Astrocyte (in vitro differentiated cells and primary cell): ENCODE data around the gene PBRM1. TPM values are rescaled to one million over a fixed set of nuclear protein-coding genes. Genes with fewer than 3 reads are reported as not detected.

Experiments
- DNase-seq: peaks from one replicate; pipeline ENCODE4 v3.0.0-alpha.2; 2010; ENCODE audit warnings: low read depth
- FAIRE-seq: peaks from 2 replicates; lab custom pipeline; 2011; peaks lifted over from hg19 to GRCh38; lab: Jason Lieb, UNC
- H2AFZ ChIP-seq: 2 replicates; pipeline ENCODE4 v1.6.0; 2012; ENCODE audit warnings: low read depth, low read length, inconsistent platforms
- H3K27ac ChIP-seq: 2 replicates; pipeline ENCODE4 v1.5.1; 2011; ENCODE audit warnings: low read depth, low read length, inconsistent platforms
- H3K27me3 ChIP-seq: 2 replicates; pipeline ENCODE4 v1.6.0; 2011; ENCODE audit warnings: low read length, inconsistent platforms; ENCODE audit not compliant: insufficient read depth
- H3K36me3 ChIP-seq: 2 replicates; pipeline ENCODE4 v1.5.1; 2011; ENCODE audit warnings: low read length, inconsistent platforms; ENCODE audit not compliant: insufficient read depth
- H3K4me1 ChIP-seq: 2 replicates; pipeline ENCODE4 v1.5.1; 2011; ENCODE audit warnings: low read length, inconsistent platforms; ENCODE audit not compliant: insufficient read depth
- H3K4me2 ChIP-seq: 2 replicates; pipeline ENCODE4 v1.6.0; 2012; ENCODE audit warnings: low read length, inconsistent platforms
- H3K4me3 ChIP-seq: 2 replicates; pipeline ENCODE4 v1.5.1; 2011; ENCODE audit warnings: low read depth, mild to moderate bottlenecking, low read length, inconsistent platforms; ENCODE audit not compliant: insufficient read depth
- H3K79me2 ChIP-seq: 2 replicates; pipeline ENCODE4 v1.6.0; 2012; ENCODE audit warnings: mild to moderate bottlenecking, low read length, inconsistent platforms; ENCODE audit not compliant: insufficient read depth
- H3K9ac ChIP-seq: 2 replicates; pipeline ENCODE4 v1.6.0; 2012; ENCODE audit warnings: mild to moderate bottlenecking, low read length, inconsistent platforms
- H3K9me3 ChIP-seq: 2 replicates; pipeline ENCODE4 v1.5.1; 2012; ENCODE audit warnings: low read depth, mild to moderate bottlenecking, low read length, inconsistent platforms; ENCODE audit not compliant: insufficient read depth
- H4K20me1 ChIP-seq: 2 replicates; pipeline ENCODE4 v1.6.0; 2012; ENCODE audit warnings: low read length, inconsistent platforms; ENCODE audit not compliant: insufficient read depth
- H3K27ac Mint-ChIP-seq: one replicate; pipeline ENCODE4 v1.8.0; 2021; ENCODE audit warnings: mild to moderate bottlenecking, mixed read lengths; ENCODE audit not compliant: unreplicated experiment
- H3K27me3 Mint-ChIP-seq: one replicate; pipeline ENCODE4 v1.8.0; 2021; ENCODE audit warnings: low read depth, mixed read lengths; ENCODE audit not compliant: unreplicated experiment
- H3K36me3 Mint-ChIP-seq: one replicate; pipeline ENCODE4 v1.8.0; 2021; ENCODE audit warnings: low read depth, mixed read lengths; ENCODE audit not compliant: unreplicated experiment
- H3K4me1 Mint-ChIP-seq: one replicate; pipeline ENCODE4 v1.8.0; 2021; ENCODE audit warnings: low read depth, mixed read lengths; ENCODE audit not compliant: unreplicated experiment
- H3K4me3 Mint-ChIP-seq: one replicate; pipeline ENCODE4 v1.8.0; 2021; ENCODE audit warnings: mild to moderate bottlenecking, moderate library complexity, mixed read lengths; ENCODE audit not compliant: unreplicated experiment
- H3K9me3 Mint-ChIP-seq: one replicate; pipeline ENCODE4 v1.8.0; 2021; ENCODE audit warnings: mild to moderate bottlenecking, mixed read lengths; ENCODE audit not compliant: unreplicated experiment
- EZH2 ChIP-seq: IDR thresholded peaks from 2 replicates; pipeline ENCODE4 v1.6.1; 2012; ENCODE audit warnings: mild to moderate bottlenecking, low read length, inconsistent platforms; ENCODE audit not compliant: insufficient read depth
- total RNA-seq: library from RNA; stranded (reverse); gene quantifications from 2 replicates; pipeline ENCODE4 v1.2.1, GENCODE V29; 2021
- TF ChIP-seq, protein P1 (sequence below): IDR thresholded peaks from 2 replicates; pipeline ENCODE4 v1.5.1; 2011; ENCODE audit warnings: low read depth, mild to moderate bottlenecking, inconsistent platforms, low read length, moderate library complexity; ENCODE audit not compliant: insufficient read depth

Gene PBRM1
- total RNA-seq, 1 donor from 2014 or later, result 54.5 TPM

DNA sequence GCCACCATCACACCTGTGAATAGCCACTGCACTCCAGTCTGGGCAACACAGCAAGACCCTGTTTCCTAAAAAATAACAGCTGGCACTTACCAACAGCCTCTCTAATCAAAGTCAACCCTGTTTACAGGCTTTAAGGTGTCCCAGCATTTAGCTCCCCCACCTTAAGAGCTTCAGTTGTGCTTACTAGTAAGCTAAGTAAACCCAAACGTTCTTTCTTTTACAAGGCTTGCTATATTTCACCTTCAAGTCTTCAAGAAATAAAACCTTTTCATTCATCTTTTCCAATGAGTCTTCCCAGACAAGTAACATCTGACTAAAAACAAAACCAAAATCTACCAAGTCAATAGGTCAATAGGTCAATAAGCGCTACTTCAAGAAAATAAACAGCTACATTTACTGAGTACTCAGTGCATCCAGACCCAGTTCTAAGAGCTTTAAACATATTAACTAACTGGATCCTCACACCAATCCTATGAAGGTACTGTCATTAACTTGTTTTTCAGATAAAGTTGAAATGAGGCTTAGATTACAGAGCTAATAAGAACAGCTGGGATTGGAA is 62.4 kb downstream of the PBRM1 start:
- Histone ChIP-seq H3K4me2 (no peak overlapping the region), H4K20me1 (peaks cover 20% of the 10 kb centered on the region), H2AFZ (no peak overlapping the region), H3K27me3 (no peaks in the 10 kb centered on the region), H3K27ac (no peak overlapping the region), H3K9ac (no peak overlapping the region), H3K36me3 (peaks cover 49% of the 10 kb centered on the region), H3K79me2 (peaks cover 3% of the 10 kb centered on the region), H3K4me1 (no peaks in the 10 kb centered on the region), H3K9me3 (no peaks in the 10 kb centered on the region), H3K4me3 (no peak overlapping the region)
- no peaks in the 10 kb centered on the region for H3K27me3 Mint-ChIP-seq
- TF ChIP-seq EZH2, result no peak
- DNase-seq, result no peak
- H3K9me3 Mint-ChIP-seq, result no peaks in the 10 kb centered on the region
- H3K4me3 Mint-ChIP-seq, result no peak overlapping the region
- peaks cover 7% of the 10 kb centered on the region for H3K36me3 Mint-ChIP-seq
- H3K4me1 Mint-ChIP-seq, result no peaks in the 10 kb centered on the region
- no peak overlapping the region for H3K27ac Mint-ChIP-seq
- no peak for FAIRE-seq

GRCh38 chr3:52620580-52620979 is 65.1 kb downstream of the PBRM1 start:
- no peaks in the 10 kb centered on the region for H3K27me3 Mint-ChIP-seq
- no peak for FAIRE-seq

GRCh38 chr3:52615166-52615565 is 70.5 kb downstream of the PBRM1 start:
- H3K4me1 Mint-ChIP-seq, result no peaks in the 10 kb centered on the region
- no peak overlapping the region for H3K4me3 ChIP-seq
- H3K4me1 ChIP-seq, result no peaks in the 10 kb centered on the region
- H3K9me3 Mint-ChIP-seq, result peaks cover 3% of the 10 kb centered on the region
- H3K79me2 ChIP-seq, result peaks cover 6% of the 10 kb centered on the region
- no peak for DNase-seq
- no peak overlapping the region for H3K27ac Mint-ChIP-seq
- H3K4me2 ChIP-seq, result no peak overlapping the region
- H3K27me3 Mint-ChIP-seq, result no peaks in the 10 kb centered on the region
- H3K36me3 Mint-ChIP-seq, result peaks cover 19% of the 10 kb centered on the region
- no peaks in the 10 kb centered on the region for H3K9me3 ChIP-seq
- H3K9ac ChIP-seq, result no peak overlapping the region
- no peak overlapping the region for H3K27ac ChIP-seq
- H3K36me3 ChIP-seq, result peaks cover 32% of the 10 kb centered on the region
- H3K4me3 Mint-ChIP-seq, result no peak overlapping the region
- H4K20me1 ChIP-seq, result peaks cover 4% of the 10 kb centered on the region
- TF ChIP-seq EZH2, result no peak
- TF ChIP-seq, protein P1, sequence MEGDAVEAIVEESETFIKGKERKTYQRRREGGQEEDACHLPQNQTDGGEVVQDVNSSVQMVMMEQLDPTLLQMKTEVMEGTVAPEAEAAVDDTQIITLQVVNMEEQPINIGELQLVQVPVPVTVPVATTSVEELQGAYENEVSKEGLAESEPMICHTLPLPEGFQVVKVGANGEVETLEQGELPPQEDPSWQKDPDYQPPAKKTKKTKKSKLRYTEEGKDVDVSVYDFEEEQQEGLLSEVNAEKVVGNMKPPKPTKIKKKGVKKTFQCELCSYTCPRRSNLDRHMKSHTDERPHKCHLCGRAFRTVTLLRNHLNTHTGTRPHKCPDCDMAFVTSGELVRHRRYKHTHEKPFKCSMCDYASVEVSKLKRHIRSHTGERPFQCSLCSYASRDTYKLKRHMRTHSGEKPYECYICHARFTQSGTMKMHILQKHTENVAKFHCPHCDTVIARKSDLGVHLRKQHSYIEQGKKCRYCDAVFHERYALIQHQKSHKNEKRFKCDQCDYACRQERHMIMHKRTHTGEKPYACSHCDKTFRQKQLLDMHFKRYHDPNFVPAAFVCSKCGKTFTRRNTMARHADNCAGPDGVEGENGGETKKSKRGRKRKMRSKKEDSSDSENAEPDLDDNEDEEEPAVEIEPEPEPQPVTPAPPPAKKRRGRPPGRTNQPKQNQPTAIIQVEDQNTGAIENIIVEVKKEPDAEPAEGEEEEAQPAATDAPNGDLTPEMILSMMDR, result no peak
- no peak for FAIRE-seq
- H2AFZ ChIP-seq, result no peak overlapping the region
- H3K27me3 ChIP-seq, result no peaks in the 10 kb centered on the region

More at GRCh38 chr3:52620580-52620979, 65.1 kb downstream of the PBRM1 start:
- DNase-seq, result no peak
- H3K36me3 ChIP-seq, result peaks cover 47% of the 10 kb centered on the region
- peaks cover 13% of the 10 kb centered on the region for H4K20me1 ChIP-seq
- H3K4me3 Mint-ChIP-seq, result no peak overlapping the region
- no peaks in the 10 kb centered on the region for H3K9me3 Mint-ChIP-seq
- no peaks in the 10 kb centered on the region for H3K27me3 ChIP-seq
- H3K9ac ChIP-seq, result no peak overlapping the region
- no peak overlapping the region for H3K27ac ChIP-seq
- peaks cover 19% of the 10 kb centered on the region for H3K36me3 Mint-ChIP-seq
- H3K4me1 ChIP-seq, result no peaks in the 10 kb centered on the region
- no peak overlapping the region for H3K4me2 ChIP-seq
- H3K79me2 ChIP-seq, result peaks cover 3% of the 10 kb centered on the region
- no peaks in the 10 kb centered on the region for H3K4me1 Mint-ChIP-seq
- no peak overlapping the region for H3K4me3 ChIP-seq
- H3K9me3 ChIP-seq, result no peaks in the 10 kb centered on the region
- no peak overlapping the region for H3K27ac Mint-ChIP-seq
- no peak overlapping the region for H2AFZ ChIP-seq
- TF ChIP-seq EZH2, result no peak
- TF ChIP-seq, protein P1, result no peak
